KG1 (cell line): ENCODE measurements around the gene GLP2R.

Source experiments
- DNase-seq: peaks from one replicate; lab custom pipeline; 2025; lab: John Stamatoyannopoulos, UW

The GLP2R gene

DNA sequence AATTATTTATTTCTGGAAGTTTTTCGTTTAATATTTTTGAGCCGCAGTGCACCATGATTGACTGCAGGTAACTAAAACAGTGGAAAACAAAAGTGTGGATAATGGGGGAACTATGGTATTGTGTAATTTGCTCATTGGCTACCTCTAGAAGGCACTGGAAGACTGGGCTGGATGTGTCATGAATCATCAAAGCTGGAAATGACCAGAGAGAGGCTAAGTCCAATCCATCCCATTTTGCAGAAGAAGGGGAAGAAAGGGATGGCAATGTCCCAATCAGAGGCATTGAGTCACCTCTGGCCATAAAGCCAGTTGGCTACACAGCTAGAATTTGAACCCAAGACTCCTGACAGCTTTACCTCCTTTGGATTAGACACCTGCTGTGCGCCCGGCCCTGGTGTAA, 29.3 kb downstream of the GLP2R start:
- no peak for DNase-seq

DNA sequence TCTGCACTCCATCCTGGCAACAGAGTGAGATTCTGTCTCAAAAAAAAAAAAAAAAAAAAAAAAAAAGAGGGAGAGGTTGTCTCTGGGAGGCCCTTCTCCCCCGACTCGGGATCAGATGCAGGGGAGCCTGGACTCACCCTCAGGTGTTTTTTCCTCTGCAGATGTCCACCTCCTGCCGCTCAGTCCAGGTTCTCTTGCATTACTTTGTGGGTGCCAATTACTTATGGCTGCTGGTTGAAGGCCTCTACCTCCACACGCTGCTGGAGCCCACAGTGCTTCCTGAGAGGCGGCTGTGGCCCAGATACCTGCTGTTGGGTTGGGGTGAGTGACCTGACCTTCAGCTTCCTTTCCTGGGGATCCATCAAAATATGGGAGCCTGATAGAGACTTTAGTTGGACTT, 34.1 kb downstream of the GLP2R start:
- no peak for DNase-seq

DNA sequence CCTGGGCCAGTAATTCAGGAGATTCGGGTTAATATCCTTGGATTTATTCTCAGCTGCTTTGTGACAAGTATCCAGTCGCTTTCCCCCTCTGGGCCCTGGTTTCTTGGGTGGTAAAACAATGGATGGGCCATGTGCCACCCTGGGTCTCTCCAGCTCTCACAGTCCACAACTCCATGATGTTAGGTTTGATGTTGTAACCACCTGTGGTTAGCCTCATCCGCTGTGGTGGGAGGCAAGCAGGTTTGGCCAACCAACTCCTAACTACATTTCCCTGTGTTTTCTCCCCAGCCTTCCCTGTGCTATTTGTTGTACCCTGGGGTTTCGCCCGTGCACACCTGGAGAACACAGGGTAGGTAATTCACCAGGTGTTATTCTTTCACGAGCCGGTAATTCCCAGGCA, 35.1 kb downstream of the GLP2R start:
- no peak for DNase-seq

DNA sequence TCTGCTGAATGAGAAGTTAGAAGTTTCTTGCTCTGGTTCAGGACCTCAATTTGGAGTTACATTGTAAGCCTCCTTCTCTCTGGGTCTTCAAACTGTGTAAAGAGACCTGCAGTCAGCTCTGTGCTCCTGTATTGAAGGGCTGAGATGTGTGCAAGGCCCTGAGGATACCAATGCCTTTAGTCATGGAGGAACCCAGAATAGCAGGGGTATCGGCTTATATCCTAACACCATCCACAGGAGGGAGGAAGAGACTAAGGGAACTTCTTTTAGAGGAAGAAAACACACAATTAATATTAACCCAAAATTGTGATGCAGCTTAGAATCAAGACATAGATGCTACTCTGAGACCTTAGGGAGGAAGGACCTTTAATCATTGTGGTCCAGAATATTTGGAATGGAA, 36.5 kb downstream of the GLP2R start:
- no peak for DNase-seq

DNA sequence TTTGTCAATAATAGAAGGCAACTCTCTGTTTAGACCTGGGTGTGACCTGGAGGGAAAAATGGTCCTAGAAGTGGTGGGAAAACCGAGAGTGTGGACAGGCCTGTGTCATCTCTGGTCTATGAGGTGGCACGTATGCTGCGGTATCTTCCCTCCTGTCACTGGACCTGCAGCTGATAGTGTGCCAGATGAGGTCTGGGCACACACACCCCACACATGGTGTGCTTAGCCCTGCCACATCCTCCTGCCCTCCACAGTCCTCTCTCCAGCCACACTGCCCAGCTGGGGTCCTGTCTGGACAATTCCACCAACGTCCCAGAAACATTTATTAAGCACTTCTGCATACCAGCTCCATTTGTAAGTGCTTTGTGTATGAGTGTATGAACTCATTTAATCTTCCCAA, 37.2 kb downstream of the GLP2R start:
- DNase-seq = no peak

DNA sequence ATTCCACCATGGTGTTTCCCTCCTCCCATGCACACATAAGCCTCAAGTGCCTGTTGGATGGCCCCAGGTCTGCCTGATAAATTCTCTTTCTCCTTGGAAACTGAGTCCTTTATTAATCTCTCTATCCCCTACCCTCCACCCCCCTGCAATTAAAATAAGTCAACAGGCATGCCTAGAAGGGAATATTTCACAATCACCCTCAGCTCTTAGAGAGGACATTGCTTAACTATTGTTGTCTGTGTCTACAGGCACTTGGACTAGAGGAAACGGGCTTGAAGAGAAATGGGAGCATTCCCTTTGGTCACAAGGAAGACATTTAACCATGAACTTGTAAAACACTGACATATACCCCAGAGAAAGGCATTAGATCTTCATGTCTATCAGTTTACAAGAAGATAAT, 39.9 kb downstream of the GLP2R start:
- no peak for DNase-seq

DNA sequence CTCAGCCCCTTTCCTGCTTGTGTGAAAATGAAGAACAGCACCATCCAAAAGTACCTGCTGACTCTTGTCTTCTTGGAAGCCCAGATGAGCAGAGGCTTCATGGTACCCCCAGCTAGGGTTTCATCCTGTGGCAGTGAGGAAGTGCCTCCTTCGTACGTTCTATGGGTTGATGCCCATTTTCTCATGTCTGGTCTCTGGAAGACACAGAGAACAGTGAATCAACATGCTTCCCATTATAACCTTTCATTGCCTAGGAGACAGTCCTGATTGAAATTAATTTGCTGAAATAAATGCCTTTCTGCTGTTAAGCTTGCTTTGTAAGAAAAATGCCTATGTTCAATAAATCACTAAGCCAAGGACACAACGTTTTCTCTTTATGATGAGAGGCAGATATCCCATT, 42.8 kb downstream of the GLP2R start:
- DNase-seq = no peak

DNA sequence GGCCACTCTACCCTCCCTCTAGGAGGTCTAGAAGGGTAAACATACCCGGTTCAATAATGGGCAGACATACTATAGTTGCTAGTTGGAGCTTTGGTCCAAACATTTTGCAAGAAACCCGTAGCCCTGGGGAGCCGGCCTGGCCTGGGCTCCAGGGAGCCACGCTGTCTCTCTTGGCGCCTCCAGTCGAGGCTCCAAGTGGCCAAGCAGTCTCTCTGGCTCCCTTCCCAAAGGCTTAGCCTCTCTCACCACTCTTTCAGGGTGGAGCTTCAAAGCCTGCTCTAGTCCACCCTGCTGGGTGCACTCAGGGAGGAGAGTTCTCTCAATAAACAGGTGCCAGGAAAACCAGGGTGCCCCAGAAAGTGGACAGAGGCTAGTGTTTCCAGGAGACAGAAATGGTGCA, 47.1 kb downstream of the GLP2R start:
- DNase-seq = no peak

DNA sequence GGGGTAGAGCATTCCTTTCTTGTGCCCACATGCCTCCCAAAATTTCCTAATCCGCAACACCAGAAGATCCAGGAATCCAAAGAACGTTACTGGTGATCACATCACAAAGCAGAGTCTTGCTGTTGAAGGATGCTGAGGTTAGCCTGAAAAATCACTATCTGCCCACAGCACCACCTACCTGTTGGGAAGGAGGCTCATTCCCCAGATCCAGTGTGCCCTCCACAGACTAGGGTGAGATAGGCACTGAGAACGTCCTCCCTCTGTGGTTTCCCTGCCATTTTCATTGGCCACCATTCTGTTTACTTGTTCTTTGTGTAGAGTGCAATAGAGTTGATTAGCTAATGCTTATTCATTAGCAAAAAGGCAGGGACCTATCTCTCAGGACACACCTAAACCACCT, 49.0 kb downstream of the GLP2R start:
- DNase-seq = no peak

DNA sequence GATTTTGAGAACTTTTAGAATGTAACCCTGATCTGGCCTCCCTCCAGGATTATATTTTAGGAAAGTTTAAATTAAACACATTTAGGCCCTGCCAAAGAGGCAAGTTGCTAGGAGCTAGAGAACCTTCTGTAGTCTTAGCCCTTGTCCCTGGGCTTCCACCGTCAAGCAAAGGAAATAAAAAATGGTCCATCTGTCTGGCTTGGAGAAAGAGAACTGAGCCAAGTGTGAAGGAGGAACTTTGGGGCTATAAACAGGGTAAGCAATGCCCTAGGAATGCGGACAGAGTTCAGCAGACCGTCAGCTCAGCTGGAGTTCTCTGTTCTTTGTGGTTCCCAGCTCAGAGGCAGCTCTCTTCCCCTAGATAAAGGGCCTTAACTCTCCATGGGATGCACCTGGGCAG, 49.7 kb downstream of the GLP2R start:
- DNase-seq = no peak

DNA sequence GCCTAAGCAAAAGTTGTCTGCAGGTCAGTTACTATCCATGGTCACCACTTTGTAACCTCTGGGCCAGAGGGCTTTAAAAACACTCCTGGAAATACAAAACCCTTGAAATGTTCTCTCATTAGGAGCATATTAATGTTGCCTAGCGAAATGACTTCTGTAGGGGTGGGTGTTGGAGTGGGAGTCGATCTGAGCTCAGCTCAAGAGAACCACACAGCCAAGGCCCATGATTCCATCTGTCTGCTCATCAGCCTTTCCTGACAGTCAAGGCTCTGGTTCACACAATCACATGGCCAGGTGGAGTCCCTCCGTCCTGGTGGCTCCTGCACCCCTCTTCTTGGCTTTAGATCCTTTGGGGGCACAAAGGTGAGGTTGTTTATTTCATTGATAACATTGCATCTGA, 52.6 kb downstream of the GLP2R start:
- DNase-seq = no peak

DNA sequence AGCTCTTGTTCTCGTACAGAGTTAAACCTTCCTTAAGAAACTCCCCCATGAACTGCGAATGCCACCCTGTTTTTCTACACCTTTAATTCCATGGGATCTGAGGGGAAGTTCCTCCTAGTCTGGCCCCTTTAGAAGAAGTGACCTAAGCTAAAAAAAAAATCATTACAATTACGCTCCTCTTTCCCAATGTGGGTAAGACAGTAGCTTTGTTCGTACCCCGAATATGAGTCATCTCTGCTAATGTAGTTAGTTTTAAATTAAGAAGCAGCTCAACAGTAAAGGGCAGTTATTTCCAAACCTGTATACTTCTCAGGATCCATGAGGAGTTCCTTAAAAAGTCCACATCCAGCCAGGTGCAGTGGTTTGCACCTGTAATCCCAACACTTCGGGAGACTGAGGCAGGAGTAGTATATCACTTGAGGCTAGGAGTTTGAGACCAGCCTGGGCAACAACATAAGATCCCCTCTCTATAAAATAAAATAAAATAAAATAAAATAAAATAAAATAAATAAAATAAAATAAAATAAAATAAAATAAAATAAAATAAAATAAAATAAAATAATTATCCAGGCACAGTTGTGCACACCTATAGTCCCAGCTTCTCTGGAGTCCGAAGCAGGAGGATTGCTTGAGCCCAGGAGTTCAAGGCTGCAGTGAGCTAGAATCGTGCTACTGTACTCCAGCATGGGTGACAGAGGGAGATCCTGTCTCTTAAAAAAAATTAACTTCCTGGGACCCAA, 53.2 kb downstream of the GLP2R start:
- no peak for DNase-seq

DNA sequence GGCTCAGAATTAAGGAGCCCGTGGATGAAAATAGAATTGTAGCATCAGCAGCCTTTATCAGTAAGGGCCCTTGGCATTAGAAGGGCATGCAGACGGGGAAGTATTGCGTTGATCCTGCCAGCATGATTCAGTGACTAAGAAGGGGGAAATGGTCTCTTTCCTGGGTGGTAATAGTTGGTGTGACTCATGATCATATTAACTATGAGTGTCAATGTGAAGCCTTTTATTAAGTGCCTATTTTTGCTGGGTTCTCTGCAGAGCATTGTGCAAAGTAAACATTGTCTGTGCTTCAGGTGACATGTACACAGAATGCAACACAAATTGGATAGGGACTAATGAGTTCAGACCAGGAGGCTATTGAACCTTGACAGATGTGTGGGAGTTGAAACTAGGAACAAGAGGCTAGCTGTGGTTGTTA, 54.9 kb downstream of the GLP2R start:
- DNase-seq = no peak

DNA sequence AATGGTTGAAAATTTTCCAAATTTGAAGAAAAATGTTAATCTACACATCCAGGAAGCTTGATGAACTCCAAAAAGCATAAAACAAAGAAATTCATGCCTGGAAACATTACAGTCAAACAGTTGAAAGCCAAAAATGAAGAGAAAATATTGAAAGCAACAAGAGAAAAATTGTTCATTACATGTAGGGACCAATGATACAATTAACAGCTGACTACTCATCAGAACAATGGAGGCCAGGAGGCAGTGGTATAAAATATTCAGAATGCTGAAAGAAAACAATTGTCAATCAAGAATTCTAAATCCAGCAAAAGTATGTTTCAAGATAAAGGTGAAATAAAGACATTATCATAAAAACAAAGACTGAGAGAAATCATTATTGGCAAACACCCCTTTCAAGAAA, 57.7 kb downstream of the GLP2R start:
- no peak for DNase-seq

DNA sequence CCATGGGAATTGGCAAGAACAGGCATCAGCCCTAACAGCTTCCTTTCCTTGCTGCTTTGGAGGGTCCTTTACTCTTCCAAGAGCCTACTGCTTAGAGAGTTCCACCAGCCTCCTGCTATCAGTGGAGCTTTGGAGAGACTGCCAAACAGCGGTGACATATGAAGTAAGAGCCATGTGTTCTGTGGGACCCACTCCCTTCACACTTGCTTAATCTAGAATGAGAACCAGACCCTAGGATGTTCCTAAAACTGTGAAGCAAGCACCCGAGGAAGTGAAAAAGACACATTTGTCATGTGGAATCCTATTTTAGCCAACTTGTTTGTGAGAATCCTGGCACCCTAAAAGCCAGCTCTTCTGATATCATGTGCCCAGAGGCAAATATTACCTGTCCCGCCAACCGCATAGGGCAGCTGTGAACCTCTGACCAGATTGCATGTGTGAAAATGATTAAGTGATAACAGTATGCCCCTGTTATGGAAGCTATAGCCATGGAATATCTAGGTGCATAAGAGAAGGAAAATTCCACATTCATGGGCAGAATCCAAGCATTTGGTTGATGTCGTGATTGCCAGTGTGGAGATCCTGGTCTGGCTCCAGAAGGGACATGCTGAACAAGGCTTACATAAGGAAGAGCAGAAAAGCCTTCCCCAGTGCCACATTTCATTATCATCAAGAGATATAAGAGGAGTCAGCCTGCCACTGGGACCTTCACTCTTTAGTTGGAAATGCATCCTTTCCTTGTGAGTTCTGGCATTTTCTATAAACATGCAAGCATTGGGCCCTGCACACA, 60.6 kb downstream of the GLP2R start:
- DNase-seq = no peak

DNA sequence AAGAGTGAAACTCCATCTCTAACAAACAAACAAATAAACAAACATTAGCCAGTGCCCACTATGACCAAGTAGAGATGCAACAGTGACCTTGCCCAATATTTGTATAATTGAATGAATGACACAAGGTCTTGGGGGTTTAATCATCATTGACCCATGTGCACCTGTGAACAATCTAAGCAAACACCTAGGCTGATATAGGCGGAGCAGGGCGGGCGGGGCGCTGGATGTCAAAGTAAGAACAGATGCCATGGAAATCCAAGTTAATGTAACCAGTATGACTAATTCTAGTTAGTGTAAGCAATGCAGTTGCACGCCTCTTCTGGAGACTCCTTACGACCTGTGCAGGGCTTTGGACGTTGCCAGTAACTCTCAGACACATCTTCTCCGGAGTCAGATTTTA, 61.8 kb downstream of the GLP2R start:
- no peak for DNase-seq

DNA sequence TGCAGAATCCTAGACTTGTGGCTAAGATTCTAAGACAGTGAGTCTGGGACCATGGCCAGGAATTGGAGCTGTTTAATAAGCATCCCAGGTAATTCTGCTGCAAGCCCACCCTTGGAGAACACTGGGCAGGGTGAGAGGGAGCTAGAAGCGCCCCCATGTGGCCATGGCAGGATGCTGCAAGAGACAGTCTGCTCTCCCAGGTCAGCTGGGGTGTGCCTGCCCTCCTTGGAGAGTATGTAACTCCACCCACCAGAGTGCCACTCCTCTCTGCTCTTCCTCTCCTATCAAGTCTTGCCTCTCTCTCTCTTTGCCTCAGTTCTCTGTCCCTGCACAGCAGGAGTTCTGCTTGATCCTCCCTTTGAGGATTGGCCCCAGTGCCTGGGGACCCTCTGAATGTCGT, 64.4 kb downstream of the GLP2R start:
- no peak for DNase-seq

DNA sequence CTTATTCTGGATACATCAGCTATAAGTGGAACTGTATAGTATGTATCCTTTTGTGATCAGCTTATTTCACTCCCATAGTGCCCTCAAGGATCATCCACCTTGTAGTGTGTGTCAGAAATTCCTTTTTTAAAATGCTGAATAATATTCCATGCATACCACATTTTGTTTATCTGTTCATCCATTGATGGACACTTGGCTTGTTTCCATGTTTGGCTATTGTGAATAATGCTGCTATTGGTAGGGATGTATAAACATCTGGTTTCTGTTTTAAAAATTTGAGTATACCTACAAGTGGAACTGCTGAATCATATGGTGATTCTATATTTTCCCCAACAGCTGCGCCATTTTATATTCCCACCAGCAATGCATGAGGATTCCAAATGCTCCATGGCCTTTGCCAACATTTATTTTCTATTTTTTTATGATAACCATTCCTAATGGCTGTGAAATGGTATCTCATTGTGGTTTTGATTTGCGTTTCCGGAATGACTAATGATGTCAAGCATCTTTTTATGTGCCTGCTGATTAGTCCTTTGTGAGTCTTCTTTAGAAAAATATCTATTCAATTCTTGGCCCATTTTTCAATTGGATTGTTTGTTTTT, 67.8 kb downstream of the GLP2R start:
- DNase-seq = no peak

DNA sequence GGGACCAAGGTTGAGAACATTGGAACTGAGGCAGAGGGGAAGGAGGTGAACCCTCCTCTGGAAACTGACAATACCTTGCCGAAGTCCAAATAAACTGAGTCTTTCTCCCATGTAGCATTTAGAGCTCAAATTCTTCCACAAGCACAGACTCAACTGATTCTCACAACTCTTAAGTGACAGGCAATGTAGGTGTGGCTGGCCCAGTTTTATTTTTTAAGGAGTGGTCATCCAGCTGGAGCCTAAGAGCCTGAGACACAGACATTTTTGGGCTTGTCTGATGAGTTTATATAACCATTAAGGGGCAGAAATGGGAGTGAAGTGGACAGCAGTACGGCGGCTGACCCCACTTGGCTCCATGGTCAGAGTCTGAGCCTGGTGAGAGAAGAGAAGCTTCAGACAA, 68.5 kb downstream of the GLP2R start:
- DNase-seq = no peak

DNA sequence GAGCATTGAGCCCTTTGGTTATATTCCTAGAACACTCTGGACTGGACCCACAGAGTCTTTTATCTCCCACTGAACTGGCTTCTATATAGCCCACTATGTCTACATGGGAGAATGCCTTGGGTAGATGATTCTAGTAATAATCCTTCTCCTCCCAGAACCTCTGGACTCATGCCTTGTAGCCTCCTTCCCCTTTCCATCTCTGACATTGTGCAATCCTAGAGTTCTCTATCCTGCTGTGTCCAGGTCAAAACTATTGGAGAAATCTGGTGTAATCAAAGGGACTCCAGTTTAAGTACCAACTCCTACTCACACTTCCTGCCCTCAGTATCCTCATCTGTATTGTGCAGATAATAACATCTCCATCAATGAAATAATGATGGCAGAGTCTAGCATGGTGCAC, 70.2 kb downstream of the GLP2R start:
- DNase-seq = no peak

DNA sequence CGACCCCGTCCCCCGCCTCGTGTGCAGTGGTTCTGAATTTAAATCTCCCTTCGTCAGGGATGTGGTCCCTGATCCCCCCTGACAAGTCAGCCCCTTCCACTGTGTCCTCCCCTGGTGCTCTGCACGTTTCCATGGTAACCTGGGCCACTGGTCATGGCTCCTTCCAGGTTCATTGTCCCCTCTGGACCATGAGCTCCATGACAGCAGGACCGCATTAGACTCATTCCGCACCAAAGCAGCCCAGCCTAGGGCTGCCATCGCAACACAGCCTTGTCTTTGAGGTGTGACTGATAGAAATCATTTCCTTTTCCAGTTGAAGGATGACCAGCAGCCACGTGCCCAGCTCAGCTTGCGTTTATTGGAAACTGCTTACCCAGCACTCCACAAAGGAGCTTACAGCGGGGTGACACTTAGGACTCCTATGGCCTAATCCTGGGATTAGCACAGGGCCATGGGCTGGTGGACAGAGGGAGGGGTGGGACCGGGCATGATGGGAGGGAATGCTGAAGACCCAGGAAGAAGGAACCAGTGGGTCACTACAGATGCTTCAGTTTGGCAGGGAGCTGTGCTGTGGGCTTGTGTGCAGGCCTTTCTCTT, 71.7 kb downstream of the GLP2R start:
- no peak for DNase-seq

DNA sequence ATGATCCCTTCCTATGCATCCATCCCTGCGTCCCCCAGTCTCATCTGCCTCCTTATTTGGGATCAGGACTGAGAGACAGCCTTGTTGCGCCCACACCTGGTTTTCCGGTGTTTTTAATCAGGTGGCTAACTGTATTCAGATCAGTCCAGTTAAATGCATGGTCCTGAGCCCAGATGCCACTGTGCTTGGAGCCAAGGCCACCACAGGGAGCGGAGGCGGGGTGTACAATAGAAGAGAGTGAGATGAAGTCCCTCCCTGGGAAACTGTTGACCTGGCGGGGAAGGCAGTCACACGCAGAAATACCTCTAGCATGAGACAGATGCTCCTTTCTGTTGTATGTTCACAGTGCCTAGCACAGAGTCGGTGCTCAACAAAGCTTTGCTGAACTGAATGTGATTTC, 73.1 kb downstream of the GLP2R start:
- no peak for DNase-seq
